Parathyroid adenoma (tissue), 2 donors: ENCODE measurements around the gene FAM184B.

Source experiments
- H2AFZ ChIP-seq: fragments of 300-600 bp; sonication (generic); one replicate; pipeline ENCODE4 v1.7.0; 2017; ENCODE audit warnings: antibody characterized with exemption, mild to moderate bottlenecking
- H3K27ac ChIP-seq: fragments of 300-600 bp; sonication (generic); one replicate; pipeline ENCODE4 v1.7.0; 2017
- H3K27me3 ChIP-seq: fragments of 300-600 bp; sonication (generic); one replicate; pipeline ENCODE4 v1.7.0; 2017; ENCODE audit warnings: low read length; ENCODE audit not compliant: control insufficient read depth, insufficient read depth
- H3K36me3 ChIP-seq: fragments of 300-600 bp; sonication (generic); one replicate; pipeline ENCODE4 v1.7.0; 2017; ENCODE audit warnings: low read length; ENCODE audit not compliant: control insufficient read depth, insufficient read depth
- H3K4me1 ChIP-seq: fragments of 300-600 bp; sonication (generic); one replicate; pipeline ENCODE4 v1.7.0; 2017; ENCODE audit warnings: control low read depth
- H3K4me2 ChIP-seq: fragments of 300-600 bp; sonication (generic); one replicate; pipeline ENCODE4 v1.7.0; 2017; ENCODE audit warnings: low read length
- H3K4me3 ChIP-seq: fragments of 300-600 bp; sonication (generic); one replicate; pipeline ENCODE4 v1.7.0; 2017; ENCODE audit warnings: low read depth, low read length
- H3K79me2 ChIP-seq: fragments of 300-600 bp; sonication (generic); one replicate; pipeline ENCODE4 v1.7.0; 2017; ENCODE audit warnings: control low read depth
- H3K9ac ChIP-seq: fragments of 300-600 bp; sonication (generic); one replicate; pipeline ENCODE4 v1.7.0; 2017; ENCODE audit warnings: mild to moderate bottlenecking
- H3K9me3 ChIP-seq: fragments of 300-600 bp; sonication (generic); one replicate; pipeline ENCODE4 v1.7.0; 2017; ENCODE audit warnings: low read length; ENCODE audit not compliant: control insufficient read depth
- TF ChIP-seq, protein P1 (sequence below): fragments of 300-600 bp; sonication (generic); IDR thresholded peaks from one replicate; pipeline ENCODE4 v1.7.0; 2017; ENCODE audit warnings: antibody characterized with exemption, mild to moderate bottlenecking
- donor health status: primary hyperparathyroidism.

FAM184B gene

DNA sequence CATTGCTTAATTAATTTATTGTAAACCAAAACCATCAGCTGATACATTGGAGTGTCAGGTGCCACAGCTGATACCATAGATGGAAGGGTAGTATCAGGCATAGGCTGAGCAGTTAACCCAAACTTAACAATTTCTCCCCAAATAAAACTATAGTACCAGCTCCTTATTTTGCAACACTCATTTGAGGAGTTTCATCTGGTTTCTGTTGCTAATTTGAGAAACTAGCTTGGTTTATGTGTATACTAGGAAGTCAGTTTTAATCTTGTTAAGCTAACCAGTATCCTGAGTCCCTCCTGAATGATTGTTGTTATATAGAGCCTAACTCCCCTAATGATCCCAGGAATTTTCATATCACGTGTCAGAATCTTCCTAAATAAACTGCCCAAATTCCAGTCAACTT is 16.4 kb upstream of the FAM184B start:
- H3K27ac ChIP-seq = no peak overlapping the region
- no peak overlapping the region for H3K9ac ChIP-seq
- H3K9me3 ChIP-seq = no peaks in the 10 kb centered on the region
- no peak overlapping the region for H3K4me2 ChIP-seq
- no peaks in the 10 kb centered on the region for H3K79me2 ChIP-seq
- no peak overlapping the region for H3K4me3 ChIP-seq
- TF ChIP-seq, protein P1, sequence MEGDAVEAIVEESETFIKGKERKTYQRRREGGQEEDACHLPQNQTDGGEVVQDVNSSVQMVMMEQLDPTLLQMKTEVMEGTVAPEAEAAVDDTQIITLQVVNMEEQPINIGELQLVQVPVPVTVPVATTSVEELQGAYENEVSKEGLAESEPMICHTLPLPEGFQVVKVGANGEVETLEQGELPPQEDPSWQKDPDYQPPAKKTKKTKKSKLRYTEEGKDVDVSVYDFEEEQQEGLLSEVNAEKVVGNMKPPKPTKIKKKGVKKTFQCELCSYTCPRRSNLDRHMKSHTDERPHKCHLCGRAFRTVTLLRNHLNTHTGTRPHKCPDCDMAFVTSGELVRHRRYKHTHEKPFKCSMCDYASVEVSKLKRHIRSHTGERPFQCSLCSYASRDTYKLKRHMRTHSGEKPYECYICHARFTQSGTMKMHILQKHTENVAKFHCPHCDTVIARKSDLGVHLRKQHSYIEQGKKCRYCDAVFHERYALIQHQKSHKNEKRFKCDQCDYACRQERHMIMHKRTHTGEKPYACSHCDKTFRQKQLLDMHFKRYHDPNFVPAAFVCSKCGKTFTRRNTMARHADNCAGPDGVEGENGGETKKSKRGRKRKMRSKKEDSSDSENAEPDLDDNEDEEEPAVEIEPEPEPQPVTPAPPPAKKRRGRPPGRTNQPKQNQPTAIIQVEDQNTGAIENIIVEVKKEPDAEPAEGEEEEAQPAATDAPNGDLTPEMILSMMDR = no peak
- H3K27me3 ChIP-seq = no peaks in the 10 kb centered on the region
- no peaks in the 10 kb centered on the region for H3K36me3 ChIP-seq
- H3K4me1 ChIP-seq = no peaks in the 10 kb centered on the region
- no peak overlapping the region for H2AFZ ChIP-seq

DNA sequence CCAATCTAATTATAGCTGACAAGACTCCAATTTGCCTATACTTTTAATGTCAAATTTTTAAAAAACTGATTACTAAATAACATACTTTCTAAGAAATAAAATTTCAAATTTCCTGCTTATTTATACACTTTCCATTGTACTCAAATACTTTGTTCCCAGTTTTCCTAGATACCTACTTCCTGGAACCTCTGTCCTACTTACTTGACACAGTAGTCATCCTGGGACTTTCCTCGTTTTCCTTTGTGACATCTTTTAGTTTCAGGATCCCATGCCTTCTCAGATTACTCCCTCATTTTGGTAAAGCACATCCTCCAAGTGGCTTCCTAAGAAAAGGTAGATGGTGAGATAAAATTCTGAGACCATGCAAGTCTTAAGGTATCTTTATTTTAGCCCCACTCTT is 13.3 kb upstream of the FAM184B start:
- H3K4me3 ChIP-seq = no peak overlapping the region
- TF ChIP-seq, protein P1 = no peak
- no peaks in the 10 kb centered on the region for H3K79me2 ChIP-seq
- no peak overlapping the region for H3K9ac ChIP-seq
- H3K9me3 ChIP-seq = no peaks in the 10 kb centered on the region
- H2AFZ ChIP-seq = no peak overlapping the region
- H3K4me1 ChIP-seq = no peaks in the 10 kb centered on the region
- no peaks in the 10 kb centered on the region for H3K27me3 ChIP-seq
- H3K4me2 ChIP-seq = no peak overlapping the region
- H3K36me3 ChIP-seq = no peaks in the 10 kb centered on the region
- H3K27ac ChIP-seq = no peak overlapping the region

- Histone ChIP-seq H3K9ac (no peak overlapping the region), H3K9me3 (no peaks in the 10 kb centered on the region), H3K4me2 (no peak overlapping the region), H2AFZ (no peak overlapping the region), H3K4me3 (no peak overlapping the region), H3K27ac (no peak overlapping the region), H3K4me1 (no peaks in the 10 kb centered on the region), H3K79me2 (no peaks in the 10 kb centered on the region), H3K27me3 (no peaks in the 10 kb centered on the region), H3K36me3 (no peaks in the 10 kb centered on the region)
- TF ChIP-seq, protein P1 = no peak
Measured at GRCh38 chr4:17788956-17789355, 7.5 kb upstream of the FAM184B start.

DNA sequence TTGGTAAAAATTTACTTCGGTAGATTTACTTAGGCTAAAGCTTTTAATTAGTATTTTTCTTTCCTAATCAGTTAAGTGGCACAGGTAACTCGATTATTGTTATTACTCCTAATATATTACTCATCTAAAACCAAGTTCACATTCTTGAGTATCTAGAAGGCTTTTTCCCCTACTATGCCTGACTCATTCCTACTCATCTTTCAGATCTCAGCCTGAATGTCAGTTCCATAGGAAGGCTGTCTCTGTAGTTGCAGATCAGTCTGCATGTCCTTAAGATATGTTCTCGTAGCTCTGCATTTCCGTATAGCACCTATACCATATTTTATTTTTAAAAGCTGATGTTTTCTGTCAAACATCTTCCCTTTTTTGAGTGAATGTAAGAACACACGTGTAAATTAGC is 5.9 kb upstream of the FAM184B start:
- H3K79me2 ChIP-seq = no peaks in the 10 kb centered on the region
- H3K4me3 ChIP-seq = no peak overlapping the region
- H3K4me1 ChIP-seq = no peaks in the 10 kb centered on the region
- H3K27me3 ChIP-seq = no peaks in the 10 kb centered on the region
- TF ChIP-seq, protein P1 = no peak
- no peaks in the 10 kb centered on the region for H3K36me3 ChIP-seq
- H3K27ac ChIP-seq = no peak overlapping the region
- H3K9me3 ChIP-seq = no peaks in the 10 kb centered on the region
- no peak overlapping the region for H3K4me2 ChIP-seq
- no peak overlapping the region for H2AFZ ChIP-seq
- H3K9ac ChIP-seq = no peak overlapping the region

DNA sequence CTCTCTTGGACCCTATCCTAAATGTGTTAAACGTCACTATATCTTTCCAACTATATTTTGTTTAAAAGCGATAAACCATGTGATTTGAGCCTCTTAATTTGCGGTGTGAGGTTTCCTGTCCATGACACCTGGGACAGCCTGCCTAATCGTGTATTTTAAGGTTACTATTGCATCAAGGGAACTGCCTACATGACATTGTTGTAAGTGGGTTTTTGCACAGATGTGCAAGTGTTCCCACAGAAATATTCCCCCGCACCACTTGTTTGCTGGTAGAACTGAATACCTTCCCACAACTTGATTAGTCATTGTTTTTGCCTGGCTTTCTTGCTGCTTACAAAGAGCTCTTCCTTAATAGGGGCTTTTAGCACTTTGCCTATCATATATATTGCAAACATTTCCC is 5.1 kb upstream of the FAM184B start:
- Histone ChIP-seq H3K9ac (no peak overlapping the region), H2AFZ (no peak overlapping the region), H3K9me3 (no peaks in the 10 kb centered on the region), H3K4me1 (no peaks in the 10 kb centered on the region), H3K27me3 (no peaks in the 10 kb centered on the region), H3K4me2 (no peak overlapping the region), H3K27ac (no peak overlapping the region), H3K4me3 (no peak overlapping the region), H3K36me3 (no peaks in the 10 kb centered on the region), H3K79me2 (no peaks in the 10 kb centered on the region)
- TF ChIP-seq, protein P1 = no peak
